MM.1S (cell line): Measurements from ENCODE around the gene DIP2C.

Experiments used
- CTCF ChIP-seq: fragments of 300-600 bp; sonication (generic); IDR thresholded peaks from 2 replicates; pipeline ENCODE4 v1.5.1; 2016; ENCODE audit warnings: antibody characterized with exemption, low read length, mixed read lengths
- EZH2 ChIP-seq: fragments of 300-600 bp; sonication (generic); optimal IDR thresholded peaks from 2 replicates; pipeline ENCODE3; 2017; ENCODE audit warnings: low read depth, mild to moderate bottlenecking, antibody characterized with exemption, low read length, mixed read lengths

- TF ChIP-seq CTCF (no peak), EZH2 (no peak)
Measured at GRCh38 chr10:725786-726185, 36.3 kb upstream of the DIP2C start.
